Upper lobe of left lung (tissue), 4 donors: ENCODE measurements around the gene CHRNA4.

ENCODE experiments used
- POLR2A ChIP-seq, 4 donors: fragments of 450-650 bp; IDR thresholded peaks; one replicate each; pipeline ENCODE4 v1.5.1; 2016 to 2017; ENCODE audit warnings: antibody characterized with exemption in 4 of 4, mild to moderate bottlenecking in 2 of 4
- TF ChIP-seq, protein P1 (sequence below), 6 experiments: fragments of 450-650 bp in 4 of 6; fragments of 200-600 bp in 2 of 6; sonication (generic) in 2 of 6; IDR thresholded peaks; one replicate each; pipeline ENCODE4 v1.5.1; 2016 to 2019; ENCODE audit warnings: antibody characterized with exemption in 6 of 6

GRCh38 chr20:63305393-63305792 lies 55.8 kb downstream of the CHRNA4 start:
- no peak for TF ChIP-seq POLR2A (IDR thresholded peaks at IDR 0.05)
- TF ChIP-seq, protein P1, sequence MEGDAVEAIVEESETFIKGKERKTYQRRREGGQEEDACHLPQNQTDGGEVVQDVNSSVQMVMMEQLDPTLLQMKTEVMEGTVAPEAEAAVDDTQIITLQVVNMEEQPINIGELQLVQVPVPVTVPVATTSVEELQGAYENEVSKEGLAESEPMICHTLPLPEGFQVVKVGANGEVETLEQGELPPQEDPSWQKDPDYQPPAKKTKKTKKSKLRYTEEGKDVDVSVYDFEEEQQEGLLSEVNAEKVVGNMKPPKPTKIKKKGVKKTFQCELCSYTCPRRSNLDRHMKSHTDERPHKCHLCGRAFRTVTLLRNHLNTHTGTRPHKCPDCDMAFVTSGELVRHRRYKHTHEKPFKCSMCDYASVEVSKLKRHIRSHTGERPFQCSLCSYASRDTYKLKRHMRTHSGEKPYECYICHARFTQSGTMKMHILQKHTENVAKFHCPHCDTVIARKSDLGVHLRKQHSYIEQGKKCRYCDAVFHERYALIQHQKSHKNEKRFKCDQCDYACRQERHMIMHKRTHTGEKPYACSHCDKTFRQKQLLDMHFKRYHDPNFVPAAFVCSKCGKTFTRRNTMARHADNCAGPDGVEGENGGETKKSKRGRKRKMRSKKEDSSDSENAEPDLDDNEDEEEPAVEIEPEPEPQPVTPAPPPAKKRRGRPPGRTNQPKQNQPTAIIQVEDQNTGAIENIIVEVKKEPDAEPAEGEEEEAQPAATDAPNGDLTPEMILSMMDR (IDR thresholded peaks at IDR 0.05), result no peak
